Measurements from ENCODE around the gene ABHD2.

The ABHD2 gene

DNA sequence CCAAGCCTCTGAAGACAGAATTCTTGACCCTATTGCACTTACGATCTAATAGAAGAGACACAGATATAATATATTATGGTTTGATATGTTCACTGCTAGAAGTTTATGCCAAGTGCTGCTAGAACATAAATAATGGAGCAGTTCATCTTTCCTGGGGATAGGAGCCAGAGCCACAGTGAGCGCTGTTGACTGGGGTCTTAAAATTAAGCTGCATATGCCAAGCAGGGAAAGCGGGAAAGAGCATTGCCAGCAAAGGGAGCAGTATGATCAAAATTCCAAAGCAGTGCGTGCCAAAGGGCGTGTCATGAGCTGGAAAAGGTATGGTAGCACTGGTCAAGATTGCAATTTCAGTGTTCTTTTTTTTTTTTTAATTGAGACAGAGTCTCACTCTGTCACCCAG lies 49.1 kb upstream of the ABHD2 start:
- no peaks in the 10 kb centered on the region; a peak in 1 of 3 replicates for H3K36me3 ChIP-seq (ENCODE audit: control insufficient read depth in 2 of 2, insufficient read depth in 1 of 2, low read length in 2 of 2)
- no peaks in the 10 kb centered on the region; the same call in 1 of the 2 replicates for H3K4me1 ChIP-seq (ENCODE audit: control insufficient read depth, insufficient read depth, low read length)
- no peaks in the 10 kb centered on the region for H3K9me3 ChIP-seq (ENCODE audit: control insufficient read depth, insufficient read depth, low read depth, low read length)
- ChIA-PET CTCF (interaction anchor here (0.7 to 1.7 kb wide), 3 partner anchors 18 to 138 kb away, joined by 3 to 5 read pairs (median 4); no protein-coding TSS in a partner anchor), POLR2A (no interaction called here)
- H3K4me3 ChIP-seq (ENCODE audit: low read depth, low read length), result no peak overlapping the region
- no peak overlapping the region for H3K27ac ChIP-seq (ENCODE audit: extremely low read depth, low read depth, low read length)
- TF ChIP-seq KLF9 (tag by site-specific recombination; IDR thresholded peaks at IDR 0.05; ENCODE audit: low read depth), result no peak
- TF ChIP-seq, protein P1, sequence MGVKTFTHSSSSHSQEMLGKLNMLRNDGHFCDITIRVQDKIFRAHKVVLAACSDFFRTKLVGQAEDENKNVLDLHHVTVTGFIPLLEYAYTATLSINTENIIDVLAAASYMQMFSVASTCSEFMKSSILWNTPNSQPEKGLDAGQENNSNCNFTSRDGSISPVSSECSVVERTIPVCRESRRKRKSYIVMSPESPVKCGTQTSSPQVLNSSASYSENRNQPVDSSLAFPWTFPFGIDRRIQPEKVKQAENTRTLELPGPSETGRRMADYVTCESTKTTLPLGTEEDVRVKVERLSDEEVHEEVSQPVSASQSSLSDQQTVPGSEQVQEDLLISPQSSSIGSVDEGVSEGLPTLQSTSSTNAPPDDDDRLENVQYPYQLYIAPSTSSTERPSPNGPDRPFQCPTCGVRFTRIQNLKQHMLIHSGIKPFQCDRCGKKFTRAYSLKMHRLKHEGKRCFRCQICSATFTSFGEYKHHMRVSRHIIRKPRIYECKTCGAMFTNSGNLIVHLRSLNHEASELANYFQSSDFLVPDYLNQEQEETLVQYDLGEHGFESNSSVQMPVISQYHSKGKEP (tag by site-specific recombination; IDR thresholded peaks at IDR 0.05), result no peak
- no peak for TF ChIP-seq ZBTB1 (tag by site-specific recombination; IDR thresholded peaks at IDR 0.05)
- TF ChIP-seq CTCF (tag by site-specific recombination; IDR thresholded peaks at IDR 0.05), result no peak
- TF ChIP-seq ZNF558 (tag by site-specific recombination; IDR thresholded peaks at IDR 0.05), result no peak
- no peak for TF ChIP-seq ZNF76 (tag by site-specific recombination; IDR thresholded peaks at IDR 0.05; ENCODE audit: borderline replicate concordance, low read depth)

GRCh38 chr15:89041507-89041906 lies 46.7 kb upstream of the ABHD2 start:
- TF ChIP-seq ZBTB20 (tag by site-specific recombination; IDR thresholded peaks at IDR 0.05) (peak; percentile 74), GLI2 (tag by site-specific recombination; IDR thresholded peaks at IDR 0.05; ENCODE audit: borderline replicate concordance, low read depth) (no peak), ZNF155 (tag by site-specific recombination; IDR thresholded peaks at IDR 0.05) (no peak)
- Histone ChIP-seq H3K4me3 (ENCODE audit: low read depth, low read length) (no peak overlapping the region), H3K27ac (ENCODE audit: extremely low read depth, low read depth, low read length) (no peak overlapping the region), H3K36me3 (ENCODE audit: control insufficient read depth in 2 of 2, insufficient read depth in 1 of 2, low read length in 2 of 2) (no peaks in the 10 kb centered on the region; a peak in 1 of 3 replicates), H3K4me1 (ENCODE audit: control insufficient read depth, insufficient read depth, low read length) (no peaks in the 10 kb centered on the region; the same call in 1 of the 2 replicates), H3K9me3 (ENCODE audit: control insufficient read depth, insufficient read depth, low read depth, low read length) (no peaks in the 10 kb centered on the region)
- POLR2A ChIA-PET, result no interaction called here
- CTCF ChIA-PET, result interaction anchor here (0.6 to 2.6 kb wide), 2 partner anchors 16 to 154 kb away, joined by 4 to 18 read pairs; no protein-coding TSS in a partner anchor

DNA sequence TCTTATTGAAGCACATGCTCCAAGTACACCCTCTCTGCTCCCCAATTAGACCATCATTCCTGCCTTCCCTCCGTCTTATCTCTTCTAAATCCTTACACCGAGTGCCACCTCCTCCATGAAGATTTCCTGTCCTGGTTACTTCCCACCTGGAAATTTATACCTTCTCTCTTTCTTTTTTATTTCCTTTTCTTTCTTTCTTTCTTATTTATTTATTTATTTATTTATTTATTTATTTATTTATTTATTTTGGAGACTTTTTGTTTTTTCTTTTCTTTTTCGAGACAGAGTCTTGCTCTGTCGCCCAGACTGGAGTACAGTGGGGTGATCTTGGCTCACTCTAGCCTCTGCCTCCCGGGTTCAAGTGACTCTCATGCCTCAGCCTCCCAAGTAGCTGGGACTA lies 45.9 kb upstream of the ABHD2 start:
- Histone ChIP-seq H3K4me3 (ENCODE audit: low read depth, low read length) (no peak overlapping the region), H3K4me1 (ENCODE audit: control insufficient read depth, insufficient read depth, low read length) (no peaks in the 10 kb centered on the region; the same call in 1 of the 2 replicates), H3K27ac (ENCODE audit: extremely low read depth, low read depth, low read length) (no peak overlapping the region), H3K36me3 (ENCODE audit: control insufficient read depth in 2 of 2, insufficient read depth in 1 of 2, low read length in 2 of 2) (no peaks in the 10 kb centered on the region; a peak in 1 of 3 replicates), H3K9me3 (ENCODE audit: control insufficient read depth, insufficient read depth, low read depth, low read length) (no peaks in the 10 kb centered on the region)
- ChIA-PET CTCF (interaction anchor here (0.6 to 2.6 kb wide), 5 partner anchors 15 to 138 kb away, joined by 3 to 18 read pairs (median 3); no protein-coding TSS in a partner anchor), POLR2A (no interaction called here)
- TF ChIP-seq, protein P2, sequence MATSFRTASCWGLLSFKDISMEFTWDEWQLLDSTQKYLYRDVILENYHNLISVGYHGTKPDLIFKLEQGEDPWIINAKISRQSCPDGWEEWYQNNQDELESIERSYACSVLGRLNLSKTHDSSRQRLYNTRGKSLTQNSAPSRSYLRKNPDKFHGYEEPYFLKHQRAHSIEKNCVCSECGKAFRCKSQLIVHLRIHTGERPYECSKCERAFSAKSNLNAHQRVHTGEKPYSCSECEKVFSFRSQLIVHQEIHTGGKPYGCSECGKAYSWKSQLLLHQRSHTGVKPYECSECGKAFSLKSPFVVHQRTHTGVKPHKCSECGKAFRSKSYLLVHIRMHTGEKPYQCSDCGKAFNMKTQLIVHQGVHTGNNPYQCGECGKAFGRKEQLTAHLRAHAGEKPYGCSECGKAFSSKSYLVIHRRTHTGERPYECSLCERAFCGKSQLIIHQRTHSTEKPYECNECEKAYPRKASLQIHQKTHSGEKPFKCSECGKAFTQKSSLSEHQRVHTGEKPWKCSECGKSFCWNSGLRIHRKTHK (tag by site-specific recombination; IDR thresholded peaks at IDR 0.05), result no peak
- TF ChIP-seq, protein P1 (tag by site-specific recombination; IDR thresholded peaks at IDR 0.05), result no peak
- TF ChIP-seq ZNF121 (tag by site-specific recombination; IDR thresholded peaks at IDR 0.05) (0 out of 2 replicates have a peak, but pooled peaks have one; percentile 21), MZF1 (tag by site-specific recombination; IDR thresholded peaks at IDR 0.05; ENCODE audit: borderline replicate concordance) (peak; percentile 49; the same call in 1 of the 2 replicates), ZNF16 (tag by site-specific recombination; IDR thresholded peaks at IDR 0.05; ENCODE audit: low read depth) (no peak), ZNF585B (tag by site-specific recombination; IDR thresholded peaks at IDR 0.05) (no peak), ZNF76 (tag by site-specific recombination; IDR thresholded peaks at IDR 0.05; ENCODE audit: borderline replicate concordance, low read depth) (no peak), ZFP69B (tag by site-specific recombination; IDR thresholded peaks at IDR 0.05) (no peak), ZNF558 (tag by site-specific recombination; IDR thresholded peaks at IDR 0.05) (peak; percentile 91), ZNF530 (tag by site-specific recombination; IDR thresholded peaks at IDR 0.05; ENCODE audit: low read depth) (0 out of 2 replicates have a peak, but pooled peaks have one; percentile 40), ZNF350 (tag by site-specific recombination; IDR thresholded peaks at IDR 0.05) (no peak), ZNF221 (tag by site-specific recombination; IDR thresholded peaks at IDR 0.05; ENCODE audit: borderline replicate concordance) (no peak), ZFP3 (tag by site-specific recombination; IDR thresholded peaks at IDR 0.05; ENCODE audit: low read depth) (peak; percentile 27; the same call in 1 of the 2 replicates)
- TF ChIP-seq, protein P3, sequence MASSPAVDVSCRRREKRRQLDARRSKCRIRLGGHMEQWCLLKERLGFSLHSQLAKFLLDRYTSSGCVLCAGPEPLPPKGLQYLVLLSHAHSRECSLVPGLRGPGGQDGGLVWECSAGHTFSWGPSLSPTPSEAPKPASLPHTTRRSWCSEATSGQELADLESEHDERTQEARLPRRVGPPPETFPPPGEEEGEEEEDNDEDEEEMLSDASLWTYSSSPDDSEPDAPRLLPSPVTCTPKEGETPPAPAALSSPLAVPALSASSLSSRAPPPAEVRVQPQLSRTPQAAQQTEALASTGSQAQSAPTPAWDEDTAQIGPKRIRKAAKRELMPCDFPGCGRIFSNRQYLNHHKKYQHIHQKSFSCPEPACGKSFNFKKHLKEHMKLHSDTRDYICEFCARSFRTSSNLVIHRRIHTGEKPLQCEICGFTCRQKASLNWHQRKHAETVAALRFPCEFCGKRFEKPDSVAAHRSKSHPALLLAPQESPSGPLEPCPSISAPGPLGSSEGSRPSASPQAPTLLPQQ (tag by site-specific recombination; IDR thresholded peaks at IDR 0.05), result no peak; the same call in 1 of the 2 replicates
- TF ChIP-seq, protein P4, sequence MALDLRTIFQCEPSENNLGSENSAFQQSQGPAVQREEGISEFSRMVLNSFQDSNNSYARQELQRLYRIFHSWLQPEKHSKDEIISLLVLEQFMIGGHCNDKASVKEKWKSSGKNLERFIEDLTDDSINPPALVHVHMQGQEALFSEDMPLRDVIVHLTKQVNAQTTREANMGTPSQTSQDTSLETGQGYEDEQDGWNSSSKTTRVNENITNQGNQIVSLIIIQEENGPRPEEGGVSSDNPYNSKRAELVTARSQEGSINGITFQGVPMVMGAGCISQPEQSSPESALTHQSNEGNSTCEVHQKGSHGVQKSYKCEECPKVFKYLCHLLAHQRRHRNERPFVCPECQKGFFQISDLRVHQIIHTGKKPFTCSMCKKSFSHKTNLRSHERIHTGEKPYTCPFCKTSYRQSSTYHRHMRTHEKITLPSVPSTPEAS (tag by site-specific recombination; IDR thresholded peaks at IDR 0.05), result no peak

Measured in HEK293 (cell line).